Progenitor cell of endocrine pancreas (in vitro differentiated cells): Measurements from ENCODE around the gene ASPHD1. TPM values are rescaled to one million over a fixed set of nuclear protein-coding genes. Genes with fewer than 3 reads are reported as not detected.

Experiments
- DNase-seq: peaks from one replicate; pipeline ENCODE4 v3.0.0; 2021; ENCODE audit warnings: low spot score; ENCODE audit not compliant: unreplicated experiment
- H3K27ac Mint-ChIP-seq: 2 replicates; pipeline ENCODE4 v1.8.0; 2021; ENCODE audit warnings: mild to moderate bottlenecking, moderate library complexity, mixed read lengths
- H3K27me3 Mint-ChIP-seq: 2 replicates; pipeline ENCODE4 v1.8.0; 2021; ENCODE audit warnings: mixed read lengths
- H3K36me3 Mint-ChIP-seq: 2 replicates; pipeline ENCODE4 v1.8.0; 2022; ENCODE audit warnings: mixed read lengths; ENCODE audit not compliant: insufficient read depth
- H3K4me1 Mint-ChIP-seq: 2 replicates; pipeline ENCODE4 v1.8.0; 2021; ENCODE audit warnings: low read depth, mixed read lengths
- H3K4me3 Mint-ChIP-seq: 2 replicates; pipeline ENCODE4 v1.8.0; 2021; ENCODE audit warnings: low read depth, mild to moderate bottlenecking, moderate library complexity, mixed read lengths
- H3K9me3 Mint-ChIP-seq: 2 replicates; pipeline ENCODE4 v1.8.0; 2021; ENCODE audit warnings: low read depth, mixed read lengths
- total RNA-seq: library from RNA; stranded (reverse); gene quantifications from 2 replicates; pipeline ENCODE4 v1.2.1, GENCODE V29; 2021
- TF ChIP-seq, protein P1 (sequence below): fragments of 200-600 bp; sonication (generic); IDR thresholded peaks from one replicate; pipeline ENCODE4 v1.5.0; 2021; ENCODE audit warnings: antibody characterized with exemption, mild to moderate bottlenecking; ENCODE audit not compliant: unreplicated experiment

The ASPHD1 gene
- total RNA-seq, 1 donor from 2014 or later, result 3.8 TPM

GRCh38 chr16:29922986-29923501 is 22.8 kb downstream of the ASPHD1 start:
- TF ChIP-seq, protein P1, sequence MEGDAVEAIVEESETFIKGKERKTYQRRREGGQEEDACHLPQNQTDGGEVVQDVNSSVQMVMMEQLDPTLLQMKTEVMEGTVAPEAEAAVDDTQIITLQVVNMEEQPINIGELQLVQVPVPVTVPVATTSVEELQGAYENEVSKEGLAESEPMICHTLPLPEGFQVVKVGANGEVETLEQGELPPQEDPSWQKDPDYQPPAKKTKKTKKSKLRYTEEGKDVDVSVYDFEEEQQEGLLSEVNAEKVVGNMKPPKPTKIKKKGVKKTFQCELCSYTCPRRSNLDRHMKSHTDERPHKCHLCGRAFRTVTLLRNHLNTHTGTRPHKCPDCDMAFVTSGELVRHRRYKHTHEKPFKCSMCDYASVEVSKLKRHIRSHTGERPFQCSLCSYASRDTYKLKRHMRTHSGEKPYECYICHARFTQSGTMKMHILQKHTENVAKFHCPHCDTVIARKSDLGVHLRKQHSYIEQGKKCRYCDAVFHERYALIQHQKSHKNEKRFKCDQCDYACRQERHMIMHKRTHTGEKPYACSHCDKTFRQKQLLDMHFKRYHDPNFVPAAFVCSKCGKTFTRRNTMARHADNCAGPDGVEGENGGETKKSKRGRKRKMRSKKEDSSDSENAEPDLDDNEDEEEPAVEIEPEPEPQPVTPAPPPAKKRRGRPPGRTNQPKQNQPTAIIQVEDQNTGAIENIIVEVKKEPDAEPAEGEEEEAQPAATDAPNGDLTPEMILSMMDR, result no peak
- no peak for DNase-seq
- no peak overlapping the region for H3K27ac Mint-ChIP-seq
- H3K36me3 Mint-ChIP-seq, result peaks cover 1% of the 10 kb centered on the region
- H3K4me3 Mint-ChIP-seq, result no peak overlapping the region
- no peaks in the 10 kb centered on the region for H3K27me3 Mint-ChIP-seq
- no peaks in the 10 kb centered on the region for H3K9me3 Mint-ChIP-seq
- H3K4me1 Mint-ChIP-seq, result peaks cover 26% of the 10 kb centered on the region

DNA sequence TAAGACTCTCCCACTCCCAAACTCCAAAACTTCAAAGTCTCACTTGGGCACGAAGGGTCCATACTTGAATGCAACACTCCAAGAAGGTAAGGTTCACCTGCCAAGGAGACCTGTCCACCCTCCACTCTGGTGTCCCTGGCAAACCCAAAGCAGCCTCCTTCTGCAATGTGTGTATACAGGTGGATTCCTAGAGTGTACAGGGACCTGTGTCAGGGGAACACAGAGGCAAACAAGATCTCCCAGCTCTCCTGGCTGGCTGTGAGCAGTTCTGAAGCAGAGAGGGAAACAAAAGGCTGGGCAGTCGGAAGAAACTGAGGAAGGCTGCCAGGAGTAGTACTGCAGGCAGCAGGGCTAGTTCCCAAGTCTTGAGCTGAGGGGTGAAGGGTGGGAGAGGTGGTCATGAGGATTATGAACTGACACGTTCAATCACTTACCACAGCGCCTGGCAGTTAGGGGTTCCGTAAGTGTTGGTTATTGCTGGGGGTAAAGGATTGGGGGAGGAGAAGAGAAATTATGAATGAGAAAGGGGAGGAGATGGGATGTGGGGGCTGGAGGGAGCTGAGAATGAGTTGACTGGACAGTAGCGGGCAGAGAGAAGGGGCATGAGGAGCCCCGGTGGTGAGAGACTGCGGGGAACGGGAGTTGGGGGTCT is 24.9 kb downstream of the ASPHD1 start:
- peak overlapping the region; percentile 94 for H3K4me3 Mint-ChIP-seq
- peak overlapping the region; percentile 94 for H3K27ac Mint-ChIP-seq
- no peak for DNase-seq
- H3K36me3 Mint-ChIP-seq, result peaks cover 1% of the 10 kb centered on the region
- H3K4me1 Mint-ChIP-seq, result peaks cover 27% of the 10 kb centered on the region
- H3K9me3 Mint-ChIP-seq, result no peaks in the 10 kb centered on the region
- H3K27me3 Mint-ChIP-seq, result no peaks in the 10 kb centered on the region
- TF ChIP-seq, protein P1, result no peak

DNA sequence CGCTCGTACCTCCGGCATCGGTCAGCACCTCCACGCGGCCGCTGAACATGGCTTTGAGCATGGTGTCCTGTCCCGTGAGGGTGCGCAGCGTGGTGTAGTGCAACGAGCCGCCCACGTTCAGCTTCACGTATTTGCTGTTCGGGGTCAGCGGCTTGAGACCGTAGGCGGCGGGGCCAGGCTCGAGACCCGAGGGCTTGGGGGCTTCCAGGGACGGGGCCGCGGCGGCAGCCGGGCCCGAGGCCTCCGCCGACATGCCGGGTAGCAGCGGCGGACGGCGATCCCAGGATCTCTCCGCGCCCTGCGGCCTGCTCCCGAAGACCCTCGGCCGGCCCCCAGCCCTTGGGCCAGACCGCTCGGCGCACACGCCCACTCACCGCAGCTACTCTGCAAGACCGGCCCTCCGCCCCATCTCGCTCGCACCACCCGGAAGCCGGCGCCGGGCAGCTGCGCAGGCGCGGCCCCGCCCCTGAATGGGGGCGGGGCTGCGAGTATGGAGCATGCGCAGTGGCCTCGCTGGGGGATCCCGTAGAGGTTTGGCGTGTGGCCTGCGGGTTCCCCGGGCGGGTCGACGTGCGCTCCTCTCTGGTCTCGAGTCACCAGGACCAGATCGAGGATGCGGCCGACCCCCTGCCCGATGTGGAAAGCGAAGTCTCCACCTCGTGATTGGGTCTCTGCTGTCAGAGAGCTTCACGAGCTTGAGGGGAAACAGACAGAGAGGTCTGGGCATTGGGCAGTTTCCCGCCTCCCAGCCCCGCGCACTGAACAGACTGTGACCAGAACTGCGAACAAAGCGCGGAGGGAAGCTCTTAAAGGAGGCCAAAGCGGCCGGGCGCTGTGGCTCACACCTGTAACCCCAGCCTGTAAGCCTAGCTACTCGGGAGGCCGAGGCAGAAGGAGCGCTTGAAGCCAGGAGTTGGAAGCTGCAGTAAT is 25.8 kb downstream of the ASPHD1 start, which contains the start of gene KCTD13:
Gene KCTD13 (minus strand): TSS at position 446 of the 930 bp plus-strand sequence. CDS start 193 bp downstream, at position 253.
- peak within 1 kb of the TSS; percentile 94 for H3K4me3 Mint-ChIP-seq
- H3K27me3 Mint-ChIP-seq, result no peaks in the 10 kb centered on the region
- no peaks in the 10 kb centered on the region for H3K9me3 Mint-ChIP-seq
- H3K36me3 Mint-ChIP-seq, result peaks cover 1% of the 10 kb centered on the region
- DNase-seq, result peak; percentile 93
- H3K4me1 Mint-ChIP-seq, result peaks cover 27% of the 10 kb centered on the region
- peak within 1 kb of the TSS; percentile 99 for H3K27ac Mint-ChIP-seq
- TF ChIP-seq, protein P1, result no peak

- Mint-ChIP-seq H3K27ac (peak overlapping the region; percentile 99), H3K27me3 (no peaks in the 10 kb centered on the region), H3K9me3 (no peaks in the 10 kb centered on the region), H3K4me3 (peak overlapping the region; percentile 94), H3K36me3 (peaks cover 1% of the 10 kb centered on the region), H3K4me1 (peaks cover 27% of the 10 kb centered on the region)
- DNase-seq, result no peak
- TF ChIP-seq, protein P1, result no peak
These were observed 26.4 kb downstream of the ASPHD1 start for GRCh38 chr16:29926711-29927052.
